Glomerular visceral epithelial cell (primary cell): Measurements from ENCODE around the gene RAB23.
A peak's percentile ranks its signal among the peaks of the same experiment; 100 is the strongest.
"Not testable (repeated sequence)": the region's sequence is repeated elsewhere in the genome, so short reads cannot be mapped to it uniquely, and the experiment has no call there.

ENCODE experiments used
- DNase-seq: peaks from one replicate; pipeline ENCODE4 v3.0.0-alpha.2; 2016; ENCODE audit errors: extremely low spot score

Gene RAB23

DNA sequence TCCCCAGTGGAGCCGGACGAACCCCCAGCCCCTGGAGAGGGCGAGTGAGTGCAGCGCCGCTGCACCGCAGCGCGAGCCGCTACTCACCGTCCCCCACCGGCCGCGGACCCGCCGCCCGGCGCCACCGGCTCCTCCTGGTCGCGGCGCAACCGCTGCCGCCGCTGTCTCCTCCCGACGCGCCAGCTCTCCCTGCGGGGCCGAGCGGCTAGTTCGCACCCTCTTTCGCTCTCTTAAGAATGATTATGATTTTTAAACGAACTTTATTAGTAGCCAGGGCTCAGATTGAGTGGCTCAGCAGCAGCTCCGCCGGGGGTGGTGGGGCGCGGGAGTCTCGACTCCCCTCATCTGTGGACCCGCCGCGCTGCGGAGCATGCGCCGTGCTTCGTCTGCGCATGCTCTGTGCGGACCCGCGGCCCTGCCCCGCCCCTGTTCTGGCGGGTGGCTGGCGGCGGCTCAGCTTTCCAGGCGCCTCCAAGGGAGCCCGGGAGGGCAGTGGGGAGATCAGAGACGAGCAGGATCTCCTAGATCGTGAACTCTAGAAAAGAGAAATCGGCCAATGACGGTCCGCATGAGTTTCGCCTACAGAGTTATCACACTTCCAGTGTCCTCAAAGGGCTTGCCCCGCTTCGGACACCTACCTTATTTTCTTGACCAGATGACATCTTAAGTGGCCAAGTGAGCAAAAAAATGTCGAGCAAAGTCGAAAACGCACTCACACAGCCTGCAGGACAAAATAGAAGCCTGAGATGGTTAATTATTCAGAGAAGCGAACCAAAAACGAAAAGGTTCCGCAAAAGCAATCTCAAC is at the start of gene RAB23:
Gene RAB23, minus strand, starts transcription at position 372 of the 807 bp plus-strand sequence. CDS start 11,927 bp downstream, outside the sequence.
- DNase-seq = peak; percentile 92

DNA sequence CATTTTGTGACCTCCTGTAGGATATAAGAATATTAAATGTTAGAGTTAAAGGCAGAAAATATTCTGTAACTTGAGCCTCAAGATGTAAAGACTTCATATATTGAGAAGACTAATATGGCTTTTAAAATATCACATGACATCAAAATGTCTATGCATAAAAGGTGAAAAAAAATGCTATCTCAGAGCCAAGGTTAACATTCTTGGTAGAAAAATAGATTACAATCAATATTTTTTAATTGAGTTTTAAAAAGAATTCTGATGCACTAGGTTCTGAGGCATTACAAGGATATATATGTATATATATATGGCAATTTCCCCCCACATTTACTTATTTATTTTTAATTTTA is 46.2 kb upstream of the RAB23 start:
- DNase-seq = no peak

DNA sequence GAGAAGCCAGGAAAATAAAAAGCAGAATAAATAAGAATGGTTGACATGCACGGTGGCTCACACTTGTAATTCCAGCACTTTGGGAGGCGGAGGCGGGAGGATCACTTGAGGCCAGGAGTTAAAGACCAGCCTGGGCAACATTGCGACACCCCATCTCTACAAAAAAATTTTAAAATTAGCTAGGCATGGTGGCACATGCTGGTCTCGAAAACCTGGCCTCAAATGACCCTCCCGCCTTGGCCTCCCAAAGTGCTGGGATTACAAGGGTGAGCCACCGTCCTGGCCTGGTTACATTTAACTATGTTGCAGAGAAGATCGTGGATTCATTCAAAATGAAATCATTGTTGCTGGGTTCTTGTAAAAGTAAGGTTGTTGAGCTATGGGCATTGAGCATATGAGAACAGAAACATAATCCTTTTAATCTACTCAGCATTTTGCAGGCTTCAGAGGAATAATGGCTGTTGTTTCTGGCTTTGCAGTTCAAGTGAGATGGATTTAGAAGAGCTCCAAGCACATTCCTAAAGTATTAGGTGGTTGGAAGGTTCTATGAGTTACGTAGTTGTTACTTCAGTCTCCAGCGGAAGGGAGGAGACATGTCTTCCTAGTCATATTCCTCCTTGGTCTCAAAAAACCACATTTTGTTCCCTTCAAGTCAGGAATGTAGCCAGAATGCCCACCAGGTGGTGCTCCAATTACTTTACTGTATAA is 45.6 kb upstream of the RAB23 start:
- peak; percentile 93 for DNase-seq

DNA sequence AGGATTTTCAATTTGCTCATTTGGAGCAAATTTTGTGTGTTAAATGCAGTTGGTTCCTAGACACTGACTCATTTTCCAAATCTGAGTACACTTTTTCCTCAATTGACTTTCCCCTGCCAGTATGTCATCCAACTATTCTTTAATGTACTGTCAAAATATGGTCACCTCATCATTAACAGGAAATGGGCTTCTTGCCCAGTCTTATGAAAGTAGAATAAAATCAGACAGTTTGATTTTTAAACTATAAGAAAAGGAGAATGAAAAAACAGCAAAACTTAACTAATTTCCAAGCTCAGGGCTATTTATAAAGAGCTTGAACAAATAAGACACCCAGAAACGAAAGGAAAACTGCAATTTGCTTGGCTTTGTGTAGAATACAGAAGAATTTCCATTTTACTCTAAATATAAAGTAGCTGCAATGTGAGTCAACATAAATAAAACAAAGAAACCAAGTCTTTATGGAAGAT is 43.7 kb upstream of the RAB23 start:
- DNase-seq = peak; percentile 32

DNA sequence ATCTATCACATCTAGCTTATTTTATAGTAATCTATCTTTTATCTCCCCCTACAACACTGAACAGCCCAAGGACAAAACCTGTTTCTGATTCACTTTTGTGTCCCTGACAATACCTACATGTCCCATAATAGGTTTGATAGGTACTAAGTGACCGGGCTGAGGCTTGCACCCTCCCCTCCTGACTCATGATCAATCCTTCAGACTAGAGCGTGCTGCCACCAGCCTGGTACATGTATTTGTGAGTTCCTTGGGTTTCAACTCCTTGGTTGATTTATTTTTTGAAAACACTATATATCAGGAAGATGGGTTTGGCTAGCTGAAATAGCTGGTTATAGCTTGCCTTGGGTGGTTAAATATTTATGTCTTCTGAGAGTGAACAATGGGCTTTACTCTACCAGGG is 41.6 kb upstream of the RAB23 start:
- DNase-seq = no peak

DNA sequence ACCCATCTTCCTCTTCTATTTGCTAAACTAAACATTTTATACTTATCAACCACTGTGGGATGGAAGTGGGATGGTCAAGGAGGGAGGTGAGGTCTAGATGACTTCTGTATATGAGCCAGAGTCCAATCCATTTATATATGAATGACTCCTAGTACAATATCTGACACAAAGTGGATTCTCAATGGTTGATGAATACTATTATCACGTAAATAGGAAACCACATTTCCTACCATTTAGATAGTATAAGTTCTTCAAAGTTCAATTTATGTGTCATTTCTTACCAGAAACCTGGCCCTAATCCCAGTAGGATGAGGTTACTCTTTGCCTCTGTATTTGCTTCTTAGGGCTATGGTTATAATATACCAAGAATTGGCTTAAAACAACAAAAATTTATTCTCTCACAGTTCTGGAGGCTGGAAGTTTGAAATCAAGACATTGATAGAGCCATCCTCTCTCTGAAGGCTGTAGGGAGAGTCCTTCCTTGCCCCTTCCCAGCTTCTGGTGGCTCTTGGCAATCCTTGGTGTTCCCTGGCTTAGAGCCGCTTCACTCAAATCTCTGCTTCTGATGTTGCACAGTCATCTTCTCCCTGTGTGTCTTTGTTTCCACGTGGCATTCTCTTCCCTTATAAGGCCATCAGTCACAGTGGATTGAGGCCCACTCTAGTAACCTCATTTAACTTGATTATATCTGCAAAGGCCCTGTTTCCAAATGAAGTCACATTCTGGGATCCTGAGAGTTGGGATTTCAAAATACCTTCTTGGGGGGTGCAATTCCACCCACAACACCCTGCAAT is 41.0 kb upstream of the RAB23 start:
- peak; percentile 45 for DNase-seq

DNA sequence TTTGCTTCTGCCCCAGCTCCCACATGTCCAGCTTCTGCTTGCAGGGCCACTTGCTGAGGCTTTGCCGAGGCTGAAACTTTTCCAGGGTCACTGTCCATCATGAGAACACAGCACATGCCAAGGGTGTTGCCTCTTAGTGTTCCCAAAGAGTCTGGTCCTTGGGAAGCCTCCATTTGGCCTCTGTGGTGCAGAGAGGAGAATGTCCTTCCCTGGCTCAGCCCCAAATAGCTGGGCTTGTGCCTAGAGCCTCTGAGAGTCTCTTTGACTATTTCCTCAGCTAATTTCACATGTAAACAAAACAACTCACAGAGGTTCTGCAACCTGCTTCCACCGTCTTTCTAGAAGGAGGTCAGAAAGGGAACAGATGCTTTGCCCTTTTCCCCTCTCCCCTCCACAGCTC is 40.4 kb upstream of the RAB23 start:
- DNase-seq = no peak

DNA sequence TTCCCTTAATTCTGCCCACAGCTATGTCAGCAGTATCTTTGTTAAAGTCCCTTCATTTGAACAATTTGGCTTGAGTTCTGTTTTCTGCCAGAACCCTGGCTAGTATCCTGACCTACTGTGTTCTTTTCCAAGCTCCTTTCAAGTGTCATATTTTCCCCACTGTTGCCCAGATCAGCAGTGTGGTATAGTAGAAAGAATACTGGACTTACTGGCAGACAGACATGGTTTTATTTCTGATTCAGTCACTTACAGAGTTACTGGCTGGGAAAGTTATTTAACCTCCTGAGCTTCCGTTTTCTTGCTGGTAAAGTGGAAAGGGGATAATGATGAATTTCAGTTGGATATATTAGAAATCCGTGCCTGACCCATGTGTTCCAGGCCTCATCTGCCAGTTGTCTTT is 39.8 kb upstream of the RAB23 start:
- no peak for DNase-seq

DNA sequence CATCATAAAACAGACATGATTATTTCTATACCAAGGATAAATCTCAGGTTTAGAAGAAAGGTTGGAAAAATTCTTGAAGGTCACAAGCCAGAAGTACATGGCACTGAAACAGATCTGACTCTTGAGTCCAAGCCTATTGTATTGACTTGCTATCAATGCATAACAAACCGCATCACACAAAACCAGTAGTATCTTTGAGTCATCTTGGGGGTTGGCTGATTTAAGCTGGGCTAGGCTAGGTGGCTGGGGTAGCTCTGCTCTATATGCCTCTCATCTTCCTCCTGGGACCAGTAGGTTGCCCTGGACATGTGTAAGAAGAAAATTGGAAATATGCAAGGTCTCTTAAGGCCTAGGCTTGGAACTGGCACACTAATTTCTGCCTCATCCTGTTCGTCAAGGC is 37.0 kb upstream of the RAB23 start:
- DNase-seq = no peak

DNA sequence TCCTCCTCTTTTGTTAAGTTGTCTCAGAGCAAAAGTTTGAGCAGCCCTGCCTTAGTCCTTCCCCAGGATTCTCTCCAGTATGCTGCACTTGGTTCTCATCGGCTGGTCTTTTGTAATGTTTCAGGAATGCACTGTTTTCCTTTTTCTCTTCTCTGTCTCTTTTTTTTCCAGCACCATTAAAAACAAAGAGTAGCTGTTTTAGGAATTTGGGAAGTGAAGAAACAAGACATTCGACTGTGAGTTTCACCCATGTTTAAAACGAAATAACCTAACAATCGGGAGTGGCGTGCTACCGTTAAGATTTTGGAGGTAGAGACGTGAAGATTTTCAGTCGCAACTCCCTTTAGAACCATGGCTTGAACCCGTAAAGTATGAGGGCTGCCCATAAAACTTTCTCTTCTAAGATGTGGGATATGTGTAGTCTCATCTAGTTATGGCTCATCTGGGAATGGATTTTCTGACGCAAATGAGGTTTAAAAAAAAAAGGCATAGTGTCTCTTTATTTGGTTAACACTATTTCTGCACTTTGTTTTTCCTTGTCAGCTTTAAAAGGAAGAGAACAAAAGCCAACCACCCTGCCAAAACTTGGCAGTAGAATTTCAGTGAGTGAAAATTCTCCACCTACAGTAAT is 35.9 kb upstream of the RAB23 start:
- no peak for DNase-seq

DNA sequence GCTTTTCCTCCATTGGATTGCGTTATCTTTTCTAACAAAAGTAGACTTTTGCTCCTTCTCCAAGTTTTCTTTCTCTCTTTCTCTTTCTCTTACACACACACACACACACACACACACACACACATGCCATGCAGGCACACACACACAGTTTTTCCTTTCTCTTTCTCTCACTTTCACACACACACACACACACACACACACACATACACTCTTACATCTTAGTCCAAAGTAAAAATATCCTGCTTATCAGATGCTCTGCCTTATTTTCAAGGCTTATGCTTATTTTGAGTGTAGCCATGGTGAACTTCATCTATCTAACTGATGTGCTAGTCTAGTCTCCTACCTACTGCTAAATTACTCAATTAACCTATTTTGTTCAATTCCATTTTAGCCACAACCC is 34.4 kb upstream of the RAB23 start:
- DNase-seq = no peak

DNA sequence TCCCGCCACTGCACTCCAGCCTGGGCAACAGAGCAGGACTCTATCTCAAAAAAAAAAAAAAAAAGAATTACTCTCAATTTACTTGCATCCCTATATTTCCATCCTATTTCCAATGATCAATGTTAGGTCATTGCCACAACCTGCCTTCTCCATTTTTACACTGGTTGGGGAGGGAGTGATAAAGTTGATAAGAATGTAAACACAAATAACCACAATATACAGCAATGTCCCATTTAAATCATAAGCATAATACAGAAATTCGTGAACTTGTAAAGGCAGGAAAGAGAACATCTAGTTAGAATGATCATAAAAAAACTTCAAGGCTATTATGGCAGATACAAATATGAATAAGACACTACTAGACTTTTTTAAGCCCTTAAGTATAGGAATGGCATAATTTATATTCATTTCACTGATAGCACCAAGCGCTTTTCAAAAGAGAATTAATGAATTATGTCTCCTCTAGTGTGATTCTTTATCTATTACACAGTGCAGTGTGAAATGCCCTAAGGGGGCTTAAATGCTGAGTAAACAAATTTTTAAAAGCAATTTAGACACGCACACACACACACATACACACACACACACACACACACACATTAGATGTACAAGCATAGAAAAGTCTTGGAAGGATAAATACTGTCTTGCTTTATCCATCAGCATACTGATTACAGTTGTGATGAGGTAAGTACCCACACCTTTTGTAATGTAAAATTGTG is 33.5 kb upstream of the RAB23 start:
- no peak for DNase-seq

DNA sequence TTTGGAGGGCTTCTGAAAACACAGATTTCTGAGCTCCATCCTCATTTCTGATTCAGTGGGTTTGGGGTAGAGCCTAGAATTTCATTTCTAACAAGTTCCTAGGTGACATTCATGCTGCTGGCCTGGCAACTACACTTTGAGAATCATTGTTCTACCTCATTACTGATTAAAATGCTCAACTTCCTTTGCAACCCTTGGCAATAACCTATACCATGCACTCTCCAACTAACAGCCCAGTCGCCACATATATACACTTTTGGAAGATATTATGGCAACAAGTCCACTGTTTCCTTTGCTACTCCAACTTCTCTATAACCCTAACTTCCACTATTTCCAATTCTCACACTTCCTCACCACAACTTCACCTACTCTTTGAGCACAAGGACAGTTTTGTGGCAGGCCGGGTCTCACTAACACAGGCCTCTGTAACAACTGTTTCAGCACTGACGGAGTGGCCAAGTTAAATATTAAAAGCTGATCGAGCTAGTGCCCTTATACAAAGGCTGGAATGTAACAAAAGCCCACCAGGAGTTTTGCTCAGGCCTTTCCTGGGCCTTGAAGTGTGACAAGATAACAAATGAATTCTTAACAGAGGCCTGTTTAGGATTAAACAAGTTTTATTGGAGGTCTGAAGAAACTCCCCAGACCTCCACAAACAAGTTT is 32.1 kb upstream of the RAB23 start:
- DNase-seq = peak; percentile 30

DNA sequence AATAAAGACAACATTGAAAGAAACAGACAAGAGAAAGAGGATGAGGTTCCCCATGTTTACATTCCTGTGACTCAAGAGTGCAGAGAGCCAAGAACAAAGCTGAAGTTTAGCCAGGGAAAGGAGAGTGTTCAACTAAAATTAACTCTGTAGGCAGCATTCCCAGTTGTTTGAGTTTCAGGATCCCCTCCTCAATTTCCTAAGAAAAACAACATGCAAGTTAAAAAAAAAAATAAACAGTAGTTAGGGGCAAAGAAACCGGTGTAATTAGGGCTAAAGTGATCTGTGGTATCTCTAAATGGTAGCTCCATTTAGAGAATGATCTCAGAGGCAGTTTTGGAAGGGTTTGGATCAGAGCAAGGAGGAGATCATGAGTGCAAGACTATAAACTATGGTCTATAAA is 30.9 kb upstream of the RAB23 start:
- no peak for DNase-seq

DNA sequence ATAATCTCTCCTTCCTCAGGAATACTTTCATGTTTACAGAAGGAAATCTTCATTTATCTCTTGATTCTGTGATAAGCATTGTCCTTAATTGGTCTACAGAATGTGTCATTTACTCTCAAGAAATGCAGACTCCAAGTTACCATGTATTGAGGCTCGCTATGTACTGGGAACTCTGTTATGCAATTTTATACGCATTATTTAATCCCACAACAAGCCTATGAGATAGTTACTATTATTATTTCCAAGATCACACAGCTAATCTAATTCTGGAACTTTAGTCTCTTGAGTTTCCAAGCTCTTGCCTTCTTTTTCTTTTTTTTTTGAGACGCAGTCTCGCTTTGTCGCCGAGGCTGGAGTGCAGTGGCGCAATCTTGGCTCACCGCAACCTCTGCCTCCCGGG is 30.0 kb upstream of the RAB23 start:
- DNase-seq = no peak

DNA sequence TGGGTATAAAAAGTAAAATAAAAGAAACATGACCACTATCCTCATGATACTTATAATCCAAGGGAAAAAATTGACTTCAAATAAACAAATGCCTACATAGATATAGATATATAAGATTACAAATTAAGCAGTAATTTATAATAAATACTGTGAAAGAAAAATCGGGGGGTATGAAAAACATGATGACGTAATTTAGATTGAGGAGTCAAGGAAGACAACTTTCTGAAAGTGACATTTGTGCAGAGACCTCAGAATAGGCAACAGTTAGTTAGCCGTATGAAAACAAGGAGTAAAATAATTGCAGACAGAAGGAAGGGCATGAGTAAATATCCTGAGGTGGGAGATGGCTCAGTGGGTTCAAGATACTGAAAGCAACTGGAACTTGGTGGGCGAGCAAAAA is 28.2 kb upstream of the RAB23 start:
- no peak for DNase-seq

DNA sequence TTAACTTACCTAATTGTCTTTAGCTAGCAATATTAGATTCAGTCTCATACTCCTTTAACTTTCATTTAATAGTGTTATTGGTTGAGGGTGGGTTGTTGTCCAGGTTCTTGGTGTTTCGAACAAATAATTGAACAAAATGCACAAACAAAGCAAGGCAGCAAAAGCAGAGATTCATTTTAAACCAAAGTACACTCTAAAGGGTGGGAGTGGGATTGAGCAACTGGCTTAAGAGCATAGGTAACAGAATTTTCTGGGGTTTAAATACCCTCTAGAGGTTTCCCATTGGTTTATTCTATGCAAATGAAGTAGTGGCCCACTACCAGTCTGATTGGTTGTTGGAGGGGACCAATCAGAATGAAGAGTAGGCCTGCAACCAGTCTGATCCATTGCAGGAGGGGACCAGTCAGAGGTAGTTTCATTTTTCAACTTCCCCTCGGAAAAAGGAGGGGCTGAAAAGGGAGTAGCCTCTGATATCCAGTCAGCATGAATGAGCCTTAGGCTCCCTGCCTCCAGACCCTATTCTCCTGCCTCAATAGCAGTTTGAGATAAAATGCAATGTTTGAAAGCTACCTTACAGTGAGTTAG is 26.3 kb upstream of the RAB23 start:
- no peak for DNase-seq

DNA sequence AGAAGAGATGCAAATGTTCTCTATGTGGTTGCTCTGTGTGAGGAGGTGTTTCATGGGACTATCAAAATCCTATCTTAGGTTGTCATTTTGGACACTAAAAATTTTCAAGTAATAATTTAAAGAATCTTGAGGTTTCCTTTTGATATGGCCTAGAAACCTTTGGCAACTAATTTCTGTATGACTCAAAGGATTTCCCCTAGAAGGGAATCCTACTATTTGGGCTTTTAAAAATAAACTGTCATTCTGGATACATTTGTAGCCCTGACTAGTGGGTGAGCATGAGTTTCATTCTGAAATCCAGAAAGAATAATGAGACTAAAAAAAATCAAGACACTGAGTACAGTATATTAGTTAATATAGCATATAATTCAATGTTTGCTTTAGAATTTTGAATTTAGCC is 25.5 kb upstream of the RAB23 start:
- no peak for DNase-seq

DNA sequence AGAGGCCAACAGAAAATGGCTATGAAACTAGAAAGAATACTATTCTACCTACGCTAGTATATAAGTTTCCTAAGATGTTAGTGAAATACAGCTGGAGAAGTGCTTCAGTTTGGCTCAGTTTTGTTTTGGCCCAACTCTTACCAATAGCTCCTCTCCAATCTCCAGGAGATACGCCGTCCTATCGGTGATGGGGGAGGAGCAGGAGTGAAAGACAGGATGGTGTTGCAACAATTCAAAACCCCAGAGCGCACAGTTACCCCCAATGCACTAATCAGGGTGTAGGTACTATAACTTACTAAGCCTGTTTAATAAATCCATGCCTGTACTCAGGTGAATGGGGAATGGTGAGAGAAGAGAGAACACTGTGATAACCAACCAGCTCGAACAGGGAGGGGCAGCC is 24.2 kb upstream of the RAB23 start:
- DNase-seq = no peak

DNA sequence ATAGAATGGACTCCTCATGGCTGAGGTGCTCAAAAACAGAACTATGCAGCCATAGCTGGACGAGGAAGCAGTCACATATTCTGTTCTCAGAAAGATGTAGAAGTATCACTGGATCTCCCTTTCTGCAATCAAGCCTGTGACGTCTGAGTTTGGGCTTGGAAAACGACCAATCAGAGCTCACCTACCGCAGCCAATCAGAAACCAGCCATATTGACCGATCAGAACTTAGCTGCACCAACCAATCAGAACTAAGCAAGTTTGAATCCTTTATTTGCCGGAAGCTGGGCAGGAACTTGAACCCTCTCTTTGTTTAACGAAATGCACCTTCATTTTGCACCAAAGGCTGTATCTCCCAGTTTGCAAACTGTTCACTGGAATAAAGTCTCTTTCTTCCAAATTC is 21.8 kb upstream of the RAB23 start:
- DNase-seq = no peak

DNA sequence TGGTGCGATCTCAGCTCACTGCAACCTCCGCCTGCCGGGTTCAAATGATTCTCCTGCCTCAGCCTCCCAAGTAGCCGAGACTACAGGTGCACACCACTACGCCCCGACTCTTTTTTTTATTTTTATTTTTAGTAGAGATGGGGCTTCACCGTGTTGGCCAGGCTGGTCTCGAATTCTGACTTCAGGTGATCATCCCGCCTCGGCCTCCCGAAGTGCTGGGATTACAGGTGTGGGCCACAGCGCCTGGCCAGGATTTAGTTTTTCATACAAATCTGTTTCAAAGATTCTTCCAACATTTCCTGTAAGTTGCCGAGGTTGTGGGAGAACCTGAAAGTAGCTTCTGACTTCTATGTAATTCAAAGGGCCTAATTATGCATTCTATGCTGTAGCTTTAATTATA is 21.4 kb upstream of the RAB23 start:
- not testable (repeated sequence) for DNase-seq
